Fibroblast of skin of back (primary cell): ENCODE results near the gene TCF23.
"Not testable (repeated sequence)": the region's sequence is repeated elsewhere in the genome, so short reads cannot be mapped to it uniquely, and the experiment has no call there.

Experiments
- DNase-seq: peaks from one replicate; pipeline ENCODE4 v3.0.0-alpha.2; 2013

TCF23 gene

GRCh38 chr2:27155069-27155520, 6.3 kb downstream of the TCF23 start:
- no peak for DNase-seq

GRCh38 chr2:27158468-27158867, 9.7 kb downstream of the TCF23 start:
- no peak for DNase-seq

DNA sequence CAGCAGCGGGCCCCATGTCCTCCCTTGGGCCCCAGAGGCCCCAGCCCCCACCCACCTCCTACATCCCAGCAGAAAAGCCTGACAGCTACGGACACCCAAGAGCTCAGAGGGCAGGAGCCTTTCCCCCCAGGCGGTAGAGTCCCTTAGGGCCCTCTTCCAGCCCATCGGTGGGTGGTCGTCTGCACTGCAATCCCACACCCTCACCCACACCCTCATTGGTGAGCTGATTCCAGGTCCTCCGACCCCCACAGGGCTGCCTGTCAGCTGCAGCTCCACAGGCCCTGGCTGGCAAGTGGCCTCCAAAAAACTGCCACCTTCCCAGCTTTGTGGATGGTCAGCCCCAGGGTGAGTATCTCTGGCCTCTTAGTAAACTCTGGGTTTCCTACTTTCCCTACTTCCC, 10.5 kb downstream of the TCF23 start:
- DNase-seq, result no peak

GRCh38 chr2:27160191-27160590, 11.4 kb downstream of the TCF23 start:
- no peak for DNase-seq

DNA sequence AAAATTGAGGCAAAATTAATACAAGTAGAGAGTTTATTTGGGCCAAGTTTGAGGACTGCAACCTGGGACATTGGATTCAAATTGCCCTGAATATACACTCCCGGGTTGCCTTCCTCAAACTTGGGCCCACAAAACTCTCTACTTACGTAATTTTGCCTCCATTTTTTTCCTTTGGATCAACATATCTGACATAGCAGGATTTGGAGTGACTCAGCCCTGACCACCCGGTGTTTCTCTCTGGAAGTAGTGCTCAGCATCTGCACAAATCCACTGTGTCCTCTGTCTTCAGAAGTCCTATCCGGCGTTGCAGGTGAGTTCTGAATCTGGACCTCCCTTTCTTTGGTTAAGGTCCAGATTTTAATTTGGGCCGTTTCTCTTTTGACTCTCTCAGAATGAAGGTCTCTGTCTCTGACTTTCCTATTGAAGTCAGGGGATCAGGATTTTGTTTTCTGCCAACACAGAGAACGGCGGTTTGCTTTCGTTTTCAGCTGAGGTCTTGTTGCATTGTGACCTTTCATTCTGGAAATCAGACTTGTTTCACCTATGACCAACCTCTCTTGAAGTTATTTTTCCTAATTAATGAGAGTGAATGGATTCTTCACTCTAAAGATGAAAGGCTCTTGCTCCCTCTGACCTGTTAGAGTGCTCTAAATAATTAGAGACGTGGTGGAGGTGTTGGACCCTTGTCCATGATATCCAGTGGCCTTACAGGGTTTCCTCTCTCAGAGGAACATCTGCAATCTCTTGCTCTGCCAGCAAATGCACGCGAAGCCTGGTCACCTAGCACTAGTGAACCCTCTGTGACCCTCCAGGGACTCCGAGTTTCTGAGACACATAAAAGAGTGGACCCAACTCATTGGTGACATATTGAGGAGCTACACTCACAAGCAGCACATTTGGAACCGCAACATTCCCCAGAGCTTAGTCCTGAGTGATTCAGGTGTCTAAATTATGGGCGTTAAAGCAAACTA, 13.6 kb downstream of the TCF23 start:
- peak; percentile 53 for DNase-seq

DNA sequence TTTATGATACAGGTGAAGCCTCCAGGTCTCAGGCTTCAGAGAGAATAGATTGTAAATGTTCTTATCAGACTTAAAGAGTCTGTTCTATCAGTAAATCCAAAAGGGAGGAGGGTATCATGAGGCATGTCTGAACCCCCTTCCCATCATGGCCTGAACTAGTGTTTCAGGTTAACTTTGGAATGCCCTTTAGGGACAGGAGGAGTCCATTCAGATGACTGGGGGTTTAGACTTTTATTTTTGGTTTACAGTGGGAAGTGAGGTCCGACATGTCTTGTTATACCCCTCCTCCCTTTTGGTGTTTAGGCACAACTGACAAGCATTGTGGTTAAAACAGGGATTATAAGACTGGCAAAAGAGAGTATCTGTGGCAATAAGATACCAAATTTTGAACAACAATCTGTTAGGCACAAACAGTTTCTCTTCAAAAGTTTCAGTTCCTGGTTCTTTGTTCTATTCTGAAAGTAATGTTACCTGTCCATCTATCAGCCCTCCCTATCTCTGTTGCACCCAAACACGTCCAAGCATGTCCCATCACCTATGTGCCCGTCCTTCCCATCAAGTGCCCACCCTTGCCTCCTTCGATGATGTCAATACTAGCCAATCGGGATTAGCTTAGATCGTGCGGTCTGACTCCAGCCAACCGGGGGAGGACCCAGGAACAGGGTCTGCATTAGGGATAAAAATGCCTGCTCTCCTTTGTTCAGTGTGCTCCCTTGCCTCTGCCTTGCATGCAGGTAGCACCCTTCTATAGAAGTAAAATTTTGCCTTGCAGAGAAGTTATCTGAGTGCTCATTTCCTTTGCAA, 16.4 kb downstream of the TCF23 start:
- no peak for DNase-seq

DNA sequence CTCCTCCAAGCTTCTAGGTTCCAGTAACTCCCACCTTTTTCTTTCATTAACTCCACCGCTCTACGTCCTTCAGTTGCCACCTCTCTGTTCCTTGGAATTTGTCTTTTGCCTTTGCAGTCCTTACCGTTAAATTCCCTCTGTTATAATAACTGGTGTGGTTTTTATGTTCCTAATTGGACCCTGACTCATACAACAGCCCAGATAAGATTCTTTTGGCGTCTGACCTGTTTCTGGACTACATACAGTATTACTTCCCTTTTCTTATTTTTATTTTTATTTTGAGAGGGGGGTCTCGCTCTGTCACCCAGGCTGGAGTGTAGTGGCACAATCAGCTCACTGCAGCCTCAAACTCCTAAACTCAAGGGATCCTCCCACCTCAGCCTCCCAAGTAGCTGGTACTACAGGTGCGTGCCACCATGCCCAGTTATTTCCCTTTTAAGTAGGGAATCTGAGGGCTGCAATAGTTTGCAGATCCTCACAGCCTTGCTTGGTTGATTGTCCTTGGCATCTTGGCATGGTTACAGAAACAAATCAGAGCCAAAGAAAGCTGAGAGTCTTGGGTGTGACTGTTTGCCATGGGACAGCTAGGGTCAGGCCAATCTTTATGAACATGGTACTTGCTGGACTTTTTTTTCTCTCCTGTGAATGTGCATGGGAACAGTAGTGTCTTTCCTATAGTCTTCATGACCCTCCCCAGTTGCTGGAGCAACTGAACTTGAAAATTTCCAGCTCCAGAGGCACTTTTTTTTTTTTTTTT, 22.0 kb downstream of the TCF23 start:
- peak; percentile 9 for DNase-seq

DNA sequence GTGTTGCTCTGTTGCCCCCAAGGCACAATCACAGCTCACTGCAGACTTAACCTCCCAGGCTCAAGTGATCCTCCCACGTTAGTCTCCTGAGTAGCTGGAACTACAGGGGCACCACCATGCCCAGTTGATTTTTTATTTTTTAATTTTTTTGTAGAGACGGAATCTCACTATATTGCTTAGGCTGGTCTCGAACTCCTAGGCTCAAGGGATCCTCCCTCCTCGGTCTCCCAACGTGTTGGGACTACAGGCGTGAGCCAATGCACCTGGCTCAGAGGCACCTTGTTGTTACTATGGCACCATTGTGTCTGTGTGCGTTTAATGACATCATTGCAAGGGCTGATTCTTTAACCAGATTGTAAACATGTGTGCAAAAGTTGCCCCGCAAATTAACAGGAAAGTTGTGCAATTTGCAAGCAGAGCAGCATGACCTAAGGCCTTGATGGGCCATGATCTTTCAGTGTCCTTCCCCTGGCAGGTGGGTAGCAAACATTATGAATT, 22.6 kb downstream of the TCF23 start:
- DNase-seq, result no peak

DNA sequence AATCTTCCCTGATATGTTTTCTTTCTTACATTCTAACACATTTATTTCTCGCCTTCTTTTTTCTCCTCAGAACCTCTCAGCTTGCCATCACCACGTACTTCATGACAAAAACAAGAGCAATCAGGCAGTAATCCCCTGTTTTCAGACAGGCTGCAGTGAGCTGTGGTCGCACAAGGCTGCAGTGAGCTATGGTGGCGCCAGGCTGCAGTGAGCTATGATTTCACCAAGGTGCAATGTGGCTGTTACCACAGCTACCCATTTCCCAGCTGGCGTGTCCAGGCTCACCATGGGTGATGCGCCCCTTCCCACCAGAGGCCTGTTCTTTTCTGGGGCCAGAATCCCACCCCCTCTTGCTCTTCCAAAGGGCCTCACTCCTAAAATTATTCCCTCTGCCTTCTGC, 25.8 kb downstream of the TCF23 start:
- DNase-seq, result peak; percentile 36

DNA sequence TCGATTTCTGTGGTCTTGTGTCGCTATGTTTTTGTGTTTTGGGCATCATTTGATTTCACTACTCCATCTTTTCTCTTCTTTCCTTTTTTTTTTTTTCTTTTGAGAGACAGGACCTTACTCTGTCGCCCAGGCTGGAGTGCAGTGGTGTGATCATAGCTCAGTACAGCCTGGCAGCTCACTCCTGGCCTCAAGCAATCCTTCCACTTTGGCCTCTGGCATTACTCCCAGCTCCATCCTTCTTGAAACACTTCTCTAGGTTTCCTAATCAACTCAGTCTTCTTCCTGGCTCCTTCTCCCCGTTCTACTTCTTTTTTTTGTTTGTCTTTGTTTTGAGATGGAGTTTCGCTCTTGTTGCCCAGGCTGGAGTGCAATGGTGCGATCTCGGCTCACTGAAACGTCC, 26.5 kb downstream of the TCF23 start:
- no peak for DNase-seq

GRCh38 chr2:27175781-27176180, 27.0 kb downstream of the TCF23 start:
- DNase-seq, result not testable (repeated sequence)

GRCh38 chr2:27177441-27178351, 28.9 kb downstream of the TCF23 start:
- DNase-seq, result no peak

DNA sequence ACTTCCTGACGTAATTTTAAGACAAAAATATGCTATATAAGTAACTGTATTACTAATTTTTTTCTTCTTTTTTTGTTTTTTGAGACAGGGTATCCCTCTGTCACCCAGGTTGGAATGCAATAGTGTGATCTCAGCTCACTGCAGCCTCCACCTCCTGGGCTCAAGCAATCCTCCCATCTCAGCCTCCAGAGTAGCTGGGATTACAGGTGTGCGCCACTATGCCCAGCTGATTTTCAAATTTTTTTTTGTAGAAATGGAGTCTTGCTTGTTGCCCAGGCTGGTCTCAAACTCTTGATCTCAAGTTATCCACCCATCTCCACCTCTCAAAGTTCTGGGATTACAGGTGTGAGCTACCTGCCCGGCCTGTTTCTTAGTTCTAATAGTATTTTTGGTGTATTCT, 29.7 kb downstream of the TCF23 start:
- DNase-seq, result no peak

DNA sequence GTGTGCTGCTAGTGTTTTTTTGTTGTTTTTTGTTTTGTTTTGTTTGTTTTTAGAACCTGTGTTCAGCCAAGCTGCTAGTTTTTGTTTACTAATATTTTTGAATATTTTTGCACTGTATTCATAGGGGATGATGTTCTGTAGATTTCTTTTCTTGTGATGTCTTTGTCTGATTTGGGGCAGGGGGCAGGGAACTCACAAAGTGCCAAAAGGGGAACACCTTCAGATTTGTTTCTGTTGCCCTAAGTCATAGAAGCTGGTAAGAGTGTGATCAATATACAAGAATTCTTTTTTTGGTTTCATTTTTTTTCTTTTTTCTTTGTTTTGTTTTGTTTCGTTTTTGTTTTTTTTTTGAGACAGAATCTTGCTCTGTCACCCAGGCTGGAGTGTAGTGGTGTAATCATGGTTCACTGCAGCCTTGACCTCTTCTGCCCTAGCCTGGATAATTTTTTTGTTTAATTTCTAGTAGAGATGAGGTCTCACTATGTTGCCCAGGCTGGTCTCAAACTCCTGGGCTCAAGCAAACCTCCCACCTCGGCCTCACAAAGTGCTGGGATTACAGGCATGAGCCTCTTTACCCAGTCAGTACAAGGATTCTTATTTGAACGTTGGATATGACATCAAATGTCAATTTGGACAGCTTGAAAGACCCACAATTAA, 30.7 kb downstream of the TCF23 start:
- no peak for DNase-seq

GRCh38 chr2:27182346-27182745, 33.5 kb downstream of the TCF23 start:
- DNase-seq, result peak; percentile 95

DNA sequence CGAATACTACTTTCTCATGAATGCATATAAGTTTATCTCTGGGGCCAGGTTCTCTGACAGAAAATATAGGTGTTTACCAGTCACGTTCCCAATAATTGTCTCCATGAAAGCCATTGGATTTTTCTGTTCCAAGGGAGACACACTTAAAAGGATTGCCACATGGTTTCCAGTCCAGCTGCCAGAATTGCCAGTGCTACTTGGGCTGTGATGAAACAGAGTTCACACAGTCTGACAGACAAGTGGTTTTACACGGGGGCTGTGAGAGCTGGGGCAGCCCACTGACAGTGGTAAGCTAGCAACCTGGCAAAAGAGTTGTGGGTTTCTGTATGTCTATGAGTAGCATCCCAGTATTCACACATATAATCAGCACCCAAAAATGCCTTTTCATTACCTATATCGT, 35.3 kb downstream of the TCF23 start:
- peak; percentile 9 for DNase-seq

DNA sequence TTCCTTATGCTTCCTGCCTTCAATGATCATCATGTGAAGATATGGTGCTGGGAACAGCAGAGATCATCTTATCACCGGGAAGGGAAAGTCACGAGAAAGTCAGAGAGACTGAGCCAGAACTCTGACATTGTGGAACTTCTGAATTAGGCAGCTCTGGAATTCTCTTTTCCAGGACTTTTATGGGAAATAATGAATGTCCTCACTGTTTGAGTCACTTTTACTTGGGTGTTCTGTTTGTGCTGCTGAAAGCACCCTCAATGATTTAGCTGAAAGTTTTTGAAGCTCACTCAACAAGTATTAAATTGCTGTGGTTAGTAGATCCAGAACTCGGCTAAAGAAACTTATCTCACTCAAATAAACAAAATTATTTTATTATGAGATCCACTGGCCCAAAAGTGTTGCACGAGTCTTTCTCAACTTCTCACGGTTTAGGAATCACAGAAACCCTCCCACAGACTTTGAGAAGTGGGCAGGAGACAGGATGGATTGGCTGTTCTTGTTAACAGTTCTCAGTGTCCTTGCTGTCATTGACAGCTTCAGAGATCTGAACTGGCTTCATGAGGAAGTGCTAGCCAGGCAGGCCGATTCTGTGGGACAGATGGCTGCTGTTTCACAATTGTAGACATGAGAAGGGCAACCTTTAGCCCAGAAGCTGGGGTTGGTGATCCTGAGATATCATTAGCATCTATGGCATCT, 36.7 kb downstream of the TCF23 start:
- DNase-seq, result peak; percentile 87

DNA sequence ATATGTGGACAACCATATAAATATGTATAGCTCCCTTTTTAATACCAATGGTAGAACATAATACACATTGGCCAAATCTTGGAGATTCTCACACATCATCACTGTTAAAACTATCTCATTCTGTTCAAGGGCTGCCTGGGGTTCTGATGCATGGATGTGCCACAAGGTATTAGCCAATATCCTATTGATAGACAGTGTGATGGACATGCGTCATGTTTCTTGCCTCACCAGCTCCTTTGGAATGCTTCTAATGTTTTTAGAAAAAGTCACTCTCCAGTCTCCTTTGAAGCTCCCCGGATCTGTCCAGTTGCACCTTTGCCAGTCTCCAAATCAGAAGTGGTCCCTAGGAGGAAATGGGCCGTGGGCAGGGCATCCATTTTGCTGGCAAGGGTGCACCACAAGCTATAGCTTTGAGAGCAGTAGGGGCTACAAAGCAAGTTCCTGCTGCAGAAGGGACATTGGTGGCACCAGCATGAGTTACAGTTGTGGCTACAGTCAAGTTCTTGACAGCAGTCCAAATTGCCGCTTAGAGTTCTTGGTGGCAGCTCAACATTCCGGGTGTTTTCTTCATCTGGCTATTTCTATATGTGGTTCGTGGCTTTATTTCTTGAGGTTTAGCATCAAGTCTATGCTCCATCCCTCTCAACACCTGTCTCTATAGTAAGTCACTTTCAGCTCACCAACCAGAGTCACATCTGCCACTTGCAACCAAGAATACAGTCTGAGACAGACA, 38.0 kb downstream of the TCF23 start:
- no peak for DNase-seq

- DNase-seq, result no peak
Measured at GRCh38 chr2:27189989-27190388, 41.2 kb downstream of the TCF23 start.
